ENCODE results near the gene GRAP2. TPM values are rescaled to one million over a fixed set of nuclear protein-coding genes. Genes with fewer than 3 reads are reported as not detected.

The GRAP2 gene
- total RNA-seq, 1 donor from 2014 or later: 3.5 TPM

- peak; percentile 53 for ATAC-seq
- DNase-seq (ENCODE audit: missing footprints): no peak
- intact Hi-C loops (cut with DNase I): no loop called here
Observed at GRCh38 chr22:39997939-39998726, 97.2 kb downstream of the GRAP2 start.

GRCh38 chr22:39999144-39999757 lies 98.4 kb downstream of the GRAP2 start:
- DNase-seq (ENCODE audit: missing footprints): no peak
- intact Hi-C loops (cut with DNase I): no loop called here
- no peak for ATAC-seq

GRCh38 chr22:40000171-40000570 lies 99.3 kb downstream of the GRAP2 start:
- intact Hi-C loops (cut with DNase I): loop anchor here (5.0 kb wide), 1 partner anchor 33 kb away; no protein-coding TSS in a partner anchor
- DNase-seq (ENCODE audit: missing footprints) (no peak), ATAC-seq (no peak)

GRCh38 chr22:40001106-40001505 lies 100.2 kb downstream of the GRAP2 start:
- DNase-seq (ENCODE audit: missing footprints) (no peak), ATAC-seq (no peak)
- intact Hi-C loops (cut with DNase I): loop anchor here (5.0 kb wide), 1 partner anchor 34 kb away; no protein-coding TSS in a partner anchor

- DNase-seq (ENCODE audit: missing footprints) (peak; percentile 26), ATAC-seq (no peak)
- intact Hi-C loops (cut with DNase I): loop anchor here (5.0 kb wide), 1 partner anchor 35 kb away; no protein-coding TSS in a partner anchor
Observed at GRCh38 chr22:40001800-40002577, 101.1 kb downstream of the GRAP2 start.

- ATAC-seq (no peak), DNase-seq (ENCODE audit: missing footprints) (peak; percentile 11)
- intact Hi-C loops (cut with DNase I): loop anchor here (5.0 kb wide), 1 partner anchor 36 kb away; no protein-coding TSS in a partner anchor
Observed at GRCh38 chr22:40002935-40003715, 102.2 kb downstream of the GRAP2 start.

- DNase-seq (ENCODE audit: missing footprints) (peak; percentile 18), ATAC-seq (no peak)
- intact Hi-C loops (cut with DNase I): loop anchor here (5.0 kb wide), 2 partner anchors 38 to 73 kb away; no protein-coding TSS in a partner anchor
Observed at GRCh38 chr22:40004836-40005235, 104.0 kb downstream of the GRAP2 start.

GRCh38 chr22:40006641-40007040 lies 105.8 kb downstream of the GRAP2 start:
- intact Hi-C loops (cut with DNase I): loop anchor here (5.0 kb wide), 1 partner anchor 74 kb away; no protein-coding TSS in a partner anchor
- DNase-seq (ENCODE audit: missing footprints): peak; percentile 16
- ATAC-seq: no peak

- intact Hi-C loops (cut with DNase I): loop anchor here (5.0 kb wide), 1 partner anchor 76 kb away; no protein-coding TSS in a partner anchor
- DNase-seq (ENCODE audit: missing footprints) (peak; percentile 43), ATAC-seq (no peak)
Observed at GRCh38 chr22:40007853-40008710, 107.2 kb downstream of the GRAP2 start.

- ATAC-seq (no peak), DNase-seq (ENCODE audit: missing footprints) (peak; percentile 25)
- intact Hi-C loops (cut with DNase I): loop anchor here (5.0 kb wide), 1 partner anchor 77 kb away; no protein-coding TSS in a partner anchor
Observed at GRCh38 chr22:40008726-40009291, 107.9 kb downstream of the GRAP2 start.

- ATAC-seq (no peak), DNase-seq (ENCODE audit: missing footprints) (peak; percentile 57)
- intact Hi-C loops (cut with DNase I): loop anchor here (5.0 kb wide), 1 partner anchor 77 kb away; no protein-coding TSS in a partner anchor
Observed at GRCh38 chr22:40009292-40009774, 108.4 kb downstream of the GRAP2 start.

GRCh38 chr22:40009951-40010671 lies 109.2 kb downstream of the GRAP2 start:
- intact Hi-C loops (cut with DNase I): loop anchor here (5.0 kb wide), 1 partner anchor 78 kb away; no protein-coding TSS in a partner anchor
- no peak for ATAC-seq

GRCh38 chr22:40010746-40011145 lies 109.9 kb downstream of the GRAP2 start:
- ATAC-seq (no peak), DNase-seq (ENCODE audit: missing footprints) (no peak)
- intact Hi-C loops (cut with DNase I): no loop called here

More at GRCh38 chr22:40009951-40010671, 109.2 kb downstream of the GRAP2 start:
- DNase-seq (ENCODE audit: missing footprints): peak; percentile 22

GRCh38 chr22:40014667-40015248 lies 113.9 kb downstream of the GRAP2 start:
- intact Hi-C loops (cut with DNase I): no loop called here
- no peak for DNase-seq (ENCODE audit: missing footprints)
- ATAC-seq: no peak

GRCh38 chr22:40015358-40015976 lies 114.6 kb downstream of the GRAP2 start:
- ATAC-seq (no peak), DNase-seq (ENCODE audit: missing footprints) (no peak)
- intact Hi-C loops (cut with DNase I): no loop called here

Measured in Right ventricle myocardium inferior (tissue), 1 donor.